SK-N-SH (cell line): ENCODE measurements around the gene MRPS34.

Experiments used
- EP300 ChIP-seq, 2 experiments: IDR thresholded peaks; 2 replicates each; pipeline versions ENCODE4 v1.4.0 to v1.6.1; 2012; ENCODE audit warnings: borderline replicate concordance in 1 of 2, low read depth in 1 of 2, low read length in 1 of 2
- MAX ChIP-seq: IDR thresholded peaks from 2 replicates; pipeline ENCODE4 v1.4.0; 2012; ENCODE audit warnings: low read depth
- RCOR1 ChIP-seq: fragments of 150-350 bp; IDR thresholded peaks from 2 replicates; pipeline ENCODE4 v1.6.1; 2017; ENCODE audit warnings: antibody characterized with exemption, low read length
- TAF1 ChIP-seq: IDR thresholded peaks from 2 replicates; pipeline ENCODE4 v1.6.1; 2012; ENCODE audit warnings: low read depth, mild to moderate bottlenecking, low read length, moderate library complexity, borderline replicate concordance
- ZBTB33 ChIP-seq: IDR thresholded peaks from 2 replicates; pipeline ENCODE4 v1.4.0; 2012; ENCODE audit warnings: low read depth, borderline replicate concordance

GRCh38 chr16:1784977-1785845, 12.3 kb upstream of the MRPS34 start:
- TF ChIP-seq MAX (no peak), TAF1 (no peak), RCOR1 (no peak), EP300 (IDR thresholded peaks at IDR 0.05; ENCODE audit: borderline replicate concordance in 1 of 2, low read depth in 1 of 2, low read length in 1 of 2) (no peak), ZBTB33 (no peak)
